ENCODE data around the gene PRDM4.

- no peak for TF ChIP-seq CTCF (conservative IDR thresholded peaks at IDR 0.05; ENCODE audit: low read depth, low read length)
- no peak for TF ChIP-seq SMC3 (IDR thresholded peaks at IDR 0.05; ENCODE audit: low read depth, low read length)
- TF ChIP-seq BHLHE40 (IDR thresholded peaks at IDR 0.05; ENCODE audit: low read depth, low read length), result no peak
- no peak for TF ChIP-seq POLR2A (IDR thresholded peaks at IDR 0.05; ENCODE audit: low read depth, low read length)
- no peak for TF ChIP-seq CEBPB (IDR thresholded peaks at IDR 0.05; ENCODE audit: low read depth, low read length)
- no peak for TF ChIP-seq MXI1 (IDR thresholded peaks at IDR 0.05; ENCODE audit: borderline replicate concordance, low read depth, low read length)
- TF ChIP-seq RAD21 (IDR thresholded peaks at IDR 0.05; ENCODE audit: low read length), result no peak
- no peak for TF ChIP-seq MAFK (IDR thresholded peaks at IDR 0.05; ENCODE audit: low read depth, low read length)
- TF ChIP-seq ELK1 (IDR thresholded peaks at IDR 0.05; ENCODE audit: borderline replicate concordance, low read depth, low read length), result no peak
- TF ChIP-seq MAZ (IDR thresholded peaks at IDR 0.05; ENCODE audit: borderline replicate concordance, low read depth, low read length), result no peak
- no peak for TF ChIP-seq RCOR1 (IDR thresholded peaks at IDR 0.05; ENCODE audit: insufficient replicate concordance, low read length)
Observed at GRCh38 chr12:107767466-107767865, 6.5 kb upstream of the PRDM4 start.
